ENCODE measurements around the gene CDYL2. TPM values are rescaled to one million over a fixed set of nuclear protein-coding genes. Genes with fewer than 3 reads are reported as not detected.
A peak's percentile ranks its signal among the peaks of the same experiment; 100 is the strongest.

The CDYL2 gene
- total RNA-seq, 2 experiments from 2014 or later, result 54.6 to 60.2 TPM

DNA sequence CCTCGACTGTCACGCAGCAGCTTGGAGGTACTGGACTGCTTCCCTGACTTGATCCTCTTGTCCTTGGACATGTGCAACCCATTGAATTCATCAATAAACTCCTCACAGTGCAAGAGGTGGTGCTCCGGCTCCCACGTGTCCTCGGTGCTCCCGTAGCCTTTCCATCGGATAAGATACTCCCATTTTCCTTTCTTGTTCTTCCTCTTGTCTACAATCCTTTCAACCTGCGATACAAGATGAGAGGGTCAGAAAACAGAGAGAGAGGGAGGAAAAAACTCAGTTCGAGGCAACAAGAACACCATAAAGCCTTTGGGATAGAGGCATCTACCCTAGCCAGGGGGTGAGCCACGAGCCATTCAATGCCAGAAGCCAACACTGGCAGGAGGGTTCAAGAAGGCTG, 119.5 kb downstream of the CDYL2 start:
- ChIA-PET CTCF (no interaction called here), POLR2A (no interaction called here)
- peaks cover 5% of the 10 kb centered on the region for H3K9me3 Mint-ChIP-seq
- no peaks in the 10 kb centered on the region for H3K27me3 Mint-ChIP-seq
- DNase-seq, result no peak
- H3K36me3 Mint-ChIP-seq (ENCODE audit: low read depth), result peaks cover 46% of the 10 kb centered on the region
- H3K4me1 Mint-ChIP-seq, result peaks cover 9% of the 10 kb centered on the region
- H3K4me3 Mint-ChIP-seq, result no peak overlapping the region
- no peak overlapping the region for H3K27ac Mint-ChIP-seq

GRCh38 chr16:80684136-80684765, 120.1 kb downstream of the CDYL2 start:
- no peak for DNase-seq
- Mint-ChIP-seq H3K27ac (no peak overlapping the region), H3K27me3 (no peaks in the 10 kb centered on the region), H3K36me3 (ENCODE audit: low read depth) (peaks cover 53% of the 10 kb centered on the region), H3K4me3 (no peak overlapping the region), H3K4me1 (peaks cover 9% of the 10 kb centered on the region), H3K9me3 (peaks cover 12% of the 10 kb centered on the region)
- CTCF ChIA-PET, result no interaction called here
- POLR2A ChIA-PET, result no interaction called here

- ChIA-PET CTCF (no interaction called here), POLR2A (no interaction called here)
- Mint-ChIP-seq H3K9me3 (peaks cover 12% of the 10 kb centered on the region), H3K4me1 (peaks cover 9% of the 10 kb centered on the region), H3K4me3 (no peak overlapping the region), H3K27ac (no peak overlapping the region), H3K27me3 (no peaks in the 10 kb centered on the region), H3K36me3 (ENCODE audit: low read depth) (peaks cover 53% of the 10 kb centered on the region)
- DNase-seq, result no peak
Observed at GRCh38 chr16:80683646-80684045, 120.8 kb downstream of the CDYL2 start.

DNA sequence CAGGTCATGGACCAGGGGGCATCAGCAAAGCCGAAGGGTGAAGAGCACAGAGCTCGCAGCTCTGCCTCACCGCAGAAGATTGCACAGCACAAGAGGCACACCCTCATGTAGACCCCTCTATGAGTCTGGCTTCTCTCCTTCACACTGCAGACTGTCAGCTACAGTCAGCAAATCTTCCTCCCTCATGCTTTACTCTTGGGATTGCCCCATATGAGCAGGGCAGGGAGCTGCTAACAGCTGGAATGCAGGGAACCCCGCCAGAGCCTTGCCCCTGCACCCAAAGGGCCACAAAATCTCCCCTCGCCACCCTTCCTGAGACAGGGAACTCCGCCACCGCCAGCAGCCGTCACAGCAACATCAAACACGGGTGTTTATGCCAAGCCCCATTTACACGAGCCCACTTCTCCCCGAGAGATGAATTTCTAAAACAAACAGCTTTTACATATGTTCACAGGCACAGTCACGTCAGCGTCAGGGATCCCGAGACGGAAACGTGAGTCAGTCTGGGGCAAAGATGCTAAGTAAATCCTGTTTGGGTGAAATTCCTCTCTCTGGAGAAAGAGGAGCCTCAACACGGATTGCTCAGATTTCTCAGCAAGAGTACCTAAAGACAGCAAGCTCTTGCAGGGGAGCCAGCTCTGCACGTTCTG, 121.9 kb downstream of the CDYL2 start:
- Mint-ChIP-seq H3K27me3 (no peaks in the 10 kb centered on the region), H3K4me1 (peaks cover 9% of the 10 kb centered on the region), H3K36me3 (ENCODE audit: low read depth) (peaks cover 53% of the 10 kb centered on the region), H3K27ac (no peak overlapping the region), H3K9me3 (peaks cover 12% of the 10 kb centered on the region), H3K4me3 (no peak overlapping the region)
- no peak for DNase-seq
- CTCF ChIA-PET, result no interaction called here
- POLR2A ChIA-PET, result no interaction called here

- Mint-ChIP-seq H3K27me3 (no peaks in the 10 kb centered on the region), H3K4me1 (peaks cover 13% of the 10 kb centered on the region), H3K36me3 (ENCODE audit: low read depth) (peaks cover 56% of the 10 kb centered on the region), H3K27ac (no peak overlapping the region), H3K9me3 (peaks cover 12% of the 10 kb centered on the region), H3K4me3 (no peak overlapping the region)
- POLR2A ChIA-PET, result no interaction called here
- CTCF ChIA-PET, result interaction anchor here (2.0 kb wide), 1 partner anchor 154 kb away, joined by 7 read pairs; no protein-coding TSS in a partner anchor
- no peak for DNase-seq
Observed at GRCh38 chr16:80681436-80681835, 123.0 kb downstream of the CDYL2 start.

- Mint-ChIP-seq H3K4me1 (peaks cover 18% of the 10 kb centered on the region), H3K4me3 (no peak overlapping the region), H3K36me3 (ENCODE audit: low read depth) (peaks cover 62% of the 10 kb centered on the region), H3K27me3 (no peaks in the 10 kb centered on the region), H3K27ac (no peak overlapping the region), H3K9me3 (peaks cover 12% of the 10 kb centered on the region)
- DNase-seq, result no peak
- ChIA-PET POLR2A (no interaction called here), CTCF (interaction anchor here (2.0 kb wide), 1 partner anchor 154 kb away, joined by 7 read pairs; no protein-coding TSS in a partner anchor)
Observed at GRCh38 chr16:80680839-80681238, 123.6 kb downstream of the CDYL2 start.

- H3K27me3 Mint-ChIP-seq, result no peaks in the 10 kb centered on the region
- no peak for DNase-seq
- H3K9me3 Mint-ChIP-seq, result peaks cover 12% of the 10 kb centered on the region
- ChIA-PET CTCF (interaction anchor here (2.0 kb wide), 1 partner anchor 153 kb away, joined by 7 read pairs; no protein-coding TSS in a partner anchor), POLR2A (no interaction called here)
- peaks cover 18% of the 10 kb centered on the region for H3K4me1 Mint-ChIP-seq
- no peak overlapping the region for H3K4me3 Mint-ChIP-seq
- H3K36me3 Mint-ChIP-seq (ENCODE audit: low read depth), result peaks cover 67% of the 10 kb centered on the region
- H3K27ac Mint-ChIP-seq, result no peak overlapping the region
Observed at GRCh38 chr16:80680046-80680445, 124.4 kb downstream of the CDYL2 start.

DNA sequence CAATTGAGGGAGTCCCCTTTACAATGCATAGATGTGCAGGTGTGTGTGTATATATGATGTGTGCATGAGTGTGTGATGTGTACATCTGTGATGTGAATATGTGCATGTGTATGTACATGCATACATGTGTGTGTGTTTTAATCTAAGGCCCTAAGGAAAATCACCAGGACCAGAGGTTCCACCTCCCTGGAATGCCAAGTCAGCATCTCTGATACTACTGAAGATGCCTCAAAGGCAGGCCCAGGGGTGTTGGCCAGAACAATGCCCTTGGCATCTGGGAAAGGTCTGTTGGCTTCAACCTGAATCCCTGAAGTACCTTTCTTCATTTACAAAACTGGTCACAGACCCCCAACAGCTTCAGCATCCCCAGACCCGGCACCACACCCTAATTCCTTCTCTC, 129.5 kb downstream of the CDYL2 start:
- Mint-ChIP-seq H3K4me1 (peaks cover 19% of the 10 kb centered on the region), H3K4me3 (no peak overlapping the region), H3K27ac (no peak overlapping the region), H3K27me3 (no peaks in the 10 kb centered on the region), H3K36me3 (ENCODE audit: low read depth) (peaks cover 56% of the 10 kb centered on the region), H3K9me3 (peaks cover 19% of the 10 kb centered on the region)
- DNase-seq, result no peak
- ChIA-PET CTCF (no interaction called here), POLR2A (no interaction called here)

GRCh38 chr16:80672379-80672778, 132.0 kb downstream of the CDYL2 start:
- no peak for DNase-seq
- peaks cover 14% of the 10 kb centered on the region for H3K9me3 Mint-ChIP-seq
- no peak overlapping the region for H3K4me3 Mint-ChIP-seq
- peaks cover 25% of the 10 kb centered on the region for H3K4me1 Mint-ChIP-seq
- ChIA-PET POLR2A (no interaction called here), CTCF (no interaction called here)
- no peaks in the 10 kb centered on the region for H3K27me3 Mint-ChIP-seq
- H3K36me3 Mint-ChIP-seq (ENCODE audit: low read depth), result peaks cover 62% of the 10 kb centered on the region
- no peak overlapping the region for H3K27ac Mint-ChIP-seq

DNA sequence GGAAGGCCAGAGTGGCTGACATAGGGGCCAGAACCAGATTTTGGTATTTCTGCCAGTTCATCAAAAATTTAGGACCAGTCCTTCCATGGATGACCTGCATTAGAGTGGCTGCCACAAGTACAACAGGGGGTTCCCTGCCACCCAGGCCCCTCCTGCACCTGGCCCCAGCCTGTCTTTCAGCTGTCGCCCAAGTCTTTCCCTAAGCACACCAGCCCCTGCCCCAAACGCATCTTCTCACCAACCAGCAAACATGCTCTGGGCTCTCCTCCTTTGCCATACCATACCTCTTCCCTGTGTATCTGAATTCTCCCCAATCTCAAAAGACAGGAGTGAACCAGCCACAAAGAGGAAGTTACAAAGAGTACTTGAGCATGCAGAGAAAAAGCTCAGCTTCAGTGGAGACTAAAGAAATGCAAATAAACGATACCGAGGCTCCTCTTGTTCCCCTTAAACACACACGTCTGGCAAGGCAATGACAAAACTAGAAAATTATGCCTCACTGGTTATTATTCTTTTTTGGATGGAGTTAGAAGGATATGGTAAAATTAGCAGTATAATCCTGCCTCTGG, 133.0 kb downstream of the CDYL2 start:
- Mint-ChIP-seq H3K9me3 (peaks cover 14% of the 10 kb centered on the region), H3K27ac (no peak overlapping the region), H3K36me3 (ENCODE audit: low read depth) (peaks cover 59% of the 10 kb centered on the region), H3K4me3 (no peak overlapping the region), H3K4me1 (peaks cover 21% of the 10 kb centered on the region), H3K27me3 (no peaks in the 10 kb centered on the region)
- DNase-seq, result no peak
- ChIA-PET POLR2A (no interaction called here), CTCF (no interaction called here)

- no peak for DNase-seq
- ChIA-PET CTCF (no interaction called here), POLR2A (interaction anchor here (0.7 kb wide), 1 partner anchor 13 kb away, joined by 3 read pairs; no protein-coding TSS in a partner anchor)
- Mint-ChIP-seq H3K4me3 (no peak overlapping the region), H3K27ac (peak overlapping the region; percentile 3), H3K4me1 (peaks cover 16% of the 10 kb centered on the region), H3K9me3 (peaks cover 14% of the 10 kb centered on the region), H3K36me3 (ENCODE audit: low read depth) (peaks cover 52% of the 10 kb centered on the region), H3K27me3 (no peaks in the 10 kb centered on the region)
Observed at GRCh38 chr16:80670170-80670865, 134.1 kb downstream of the CDYL2 start.

DNA sequence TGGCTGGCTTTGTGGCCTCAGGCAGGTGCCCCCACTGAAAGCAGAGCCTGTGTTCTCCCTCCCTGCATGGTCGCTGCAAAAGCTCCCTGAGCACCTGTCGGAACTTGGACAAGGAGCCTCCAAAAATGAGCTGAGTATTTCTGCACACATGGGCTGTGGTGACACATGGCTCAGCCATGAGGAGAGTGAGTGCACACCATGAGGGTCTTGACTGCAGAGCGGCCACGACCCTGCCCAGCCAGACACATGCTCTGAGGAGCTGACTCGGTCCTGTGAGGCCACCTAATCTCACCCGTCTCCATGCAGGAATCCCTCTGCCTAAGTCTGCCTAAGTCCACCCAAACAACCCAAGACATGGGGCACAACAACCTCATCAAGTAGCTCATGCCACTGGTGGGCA, 134.7 kb downstream of the CDYL2 start:
- Mint-ChIP-seq H3K27me3 (no peaks in the 10 kb centered on the region), H3K9me3 (peaks cover 12% of the 10 kb centered on the region), H3K4me3 (no peak overlapping the region), H3K27ac (no peak overlapping the region), H3K36me3 (ENCODE audit: low read depth) (peaks cover 45% of the 10 kb centered on the region), H3K4me1 (peaks cover 16% of the 10 kb centered on the region)
- POLR2A ChIA-PET, result interaction anchor here (0.7 kb wide), 1 partner anchor 13 kb away, joined by 3 read pairs; no protein-coding TSS in a partner anchor
- CTCF ChIA-PET, result no interaction called here
- DNase-seq, result no peak

GRCh38 chr16:80667925-80668324, 136.5 kb downstream of the CDYL2 start:
- DNase-seq, result no peak
- H3K27ac Mint-ChIP-seq, result no peak overlapping the region
- no peak overlapping the region for H3K4me3 Mint-ChIP-seq
- peaks cover 10% of the 10 kb centered on the region for H3K9me3 Mint-ChIP-seq
- H3K27me3 Mint-ChIP-seq, result no peaks in the 10 kb centered on the region
- peaks cover 42% of the 10 kb centered on the region for H3K36me3 Mint-ChIP-seq (ENCODE audit: low read depth)
- peaks cover 16% of the 10 kb centered on the region for H3K4me1 Mint-ChIP-seq
- POLR2A ChIA-PET, result no interaction called here
- CTCF ChIA-PET, result no interaction called here

Data from activated CD4-positive, alpha-beta memory T cell treated with anti-CD3 and anti-CD28 coated beads, Interleukin-2, amount 10 ng/mL, durations not matched to agents 7 days and 5 days (primary cell).